ENCODE measurements around the gene CCL3. TPM values are rescaled to one million over a fixed set of nuclear protein-coding genes. Genes with fewer than 3 reads are reported as not detected.

Gene CCL3
- polyA plus RNA-seq, 1 of the 3 experiments (the other 2 are of a cell fraction) = not detected

GRCh38 chr17:36128411-36128978, 38.6 kb upstream of the CCL3 start (continued):
- TF ChIP-seq, protein P1, sequence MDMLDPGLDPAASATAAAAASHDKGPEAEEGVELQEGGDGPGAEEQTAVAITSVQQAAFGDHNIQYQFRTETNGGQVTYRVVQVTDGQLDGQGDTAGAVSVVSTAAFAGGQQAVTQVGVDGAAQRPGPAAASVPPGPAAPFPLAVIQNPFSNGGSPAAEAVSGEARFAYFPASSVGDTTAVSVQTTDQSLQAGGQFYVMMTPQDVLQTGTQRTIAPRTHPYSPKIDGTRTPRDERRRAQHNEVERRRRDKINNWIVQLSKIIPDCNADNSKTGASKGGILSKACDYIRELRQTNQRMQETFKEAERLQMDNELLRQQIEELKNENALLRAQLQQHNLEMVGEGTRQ (IDR thresholded peaks at IDR 0.05; ENCODE audit: borderline replicate concordance, low read depth, low read length) = no peak
- TF ChIP-seq IRF3 (IDR thresholded peaks at IDR 0.05; ENCODE audit: low read depth, low read length) (no peak), FOSL2 (IDR thresholded peaks at IDR 0.05; ENCODE audit: borderline replicate concordance, low read depth) (no peak), FOXM1 (IDR thresholded peaks at IDR 0.05; ENCODE audit: low read depth) (no peak)
- TF ChIP-seq, protein P2, sequence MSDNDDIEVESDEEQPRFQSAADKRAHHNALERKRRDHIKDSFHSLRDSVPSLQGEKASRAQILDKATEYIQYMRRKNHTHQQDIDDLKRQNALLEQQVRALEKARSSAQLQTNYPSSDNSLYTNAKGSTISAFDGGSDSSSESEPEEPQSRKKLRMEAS (IDR thresholded peaks at IDR 0.05; ENCODE audit: low read depth) = no peak

- ChIA-PET POLR2A (no interaction called here), CTCF (interaction anchor here (1.1 kb wide), 1 partner anchor 22 kb away, joined by 4 read pairs; no protein-coding TSS in a partner anchor)
- no peak overlapping the region for H3K4me3 ChIP-seq (ENCODE audit: low read depth in 2 of 2, low read length in 1 of 2)
- DNase-seq = no peak
- H3K4me1 ChIP-seq (ENCODE audit: control insufficient read depth in 1 of 2, insufficient read depth in 2 of 2, low read depth in 1 of 2, low read length in 1 of 2) = no peaks in the 10 kb centered on the region
- no peaks in the 10 kb centered on the region for H3K36me3 ChIP-seq (replicated peaks in 1 of 2; ENCODE audit: control insufficient read depth in 1 of 2, insufficient read depth in 2 of 2, low read length in 1 of 2)
- H3K9ac ChIP-seq = no peak overlapping the region
- no peaks in the 10 kb centered on the region for H3K79me2 ChIP-seq (ENCODE audit: insufficient read depth)
- no peaks in the 10 kb centered on the region for H3K9me3 ChIP-seq
- H3K4me2 ChIP-seq = no peak overlapping the region
- 7% methylated on average over 6 of the region's 6 CpGs for WGBS (ENCODE audit: low lambda C conversion rate)
- H3K27me3 ChIP-seq (ENCODE audit: insufficient read depth) = no peaks in the 10 kb centered on the region
- H2AFZ ChIP-seq (ENCODE audit: low read depth) = no peak overlapping the region
- no peaks in the 10 kb centered on the region for H3K9me2 ChIP-seq
- no peaks in the 10 kb centered on the region for H4K20me1 ChIP-seq (ENCODE audit: insufficient read depth)
- H3K27ac ChIP-seq (ENCODE audit: low read depth in 2 of 2, low read length in 1 of 2) = no peak overlapping the region
- no peak for TF ChIP-seq RXRA (IDR thresholded peaks at IDR 0.05; ENCODE audit: borderline replicate concordance, low read depth)
- no peaks in the 10 kb centered on the region for H3F3A ChIP-seq (replicated peaks; ENCODE audit: insufficient read depth)
Observed at GRCh38 chr17:36127911-36128310, 38.0 kb upstream of the CCL3 start.

DNA sequence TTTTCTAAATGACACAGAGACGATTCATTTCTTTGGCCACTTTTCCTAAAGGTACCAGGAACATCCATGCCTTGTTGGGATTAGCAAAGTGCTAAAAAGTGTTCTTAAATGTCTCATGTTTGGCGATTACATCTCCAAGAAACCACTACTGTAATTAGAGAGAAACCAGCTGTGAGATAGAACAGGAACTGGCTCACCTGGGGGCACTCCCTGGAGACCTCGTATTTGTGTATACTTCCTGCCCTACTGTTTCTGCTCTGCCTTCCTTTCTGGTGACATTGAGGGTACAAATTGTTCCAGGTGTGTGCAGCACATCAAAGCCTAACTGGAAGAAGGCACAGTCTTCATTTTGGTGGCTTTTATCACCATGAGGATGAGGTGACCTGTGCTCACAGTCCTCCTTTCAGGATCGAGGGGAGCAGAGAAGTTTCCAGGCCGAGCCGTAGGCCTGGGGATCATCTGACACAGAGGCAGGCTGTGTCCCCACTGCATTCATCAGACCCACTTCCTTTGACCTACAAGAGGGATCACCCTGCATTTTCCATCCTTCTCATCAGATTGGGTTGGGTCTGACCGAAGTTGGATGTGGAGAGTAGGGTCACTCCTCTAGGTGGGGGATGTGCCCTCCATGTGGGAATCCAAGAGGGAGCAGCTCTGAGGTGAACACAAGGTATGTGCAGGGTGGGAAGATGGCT, 37.4 kb upstream of the CCL3 start:
- Histone ChIP-seq H3K9me2 (no peaks in the 10 kb centered on the region), H4K20me1 (ENCODE audit: insufficient read depth) (no peaks in the 10 kb centered on the region), H3K79me2 (ENCODE audit: insufficient read depth) (no peaks in the 10 kb centered on the region), H3K27ac (ENCODE audit: low read depth in 2 of 2, low read length in 1 of 2) (no peak overlapping the region), H3K36me3 (replicated peaks in 1 of 2; ENCODE audit: control insufficient read depth in 1 of 2, insufficient read depth in 2 of 2, low read length in 1 of 2) (no peaks in the 10 kb centered on the region), H3F3A (replicated peaks; ENCODE audit: insufficient read depth) (no peaks in the 10 kb centered on the region), H3K4me3 (ENCODE audit: low read depth in 2 of 2, low read length in 1 of 2) (no peak overlapping the region), H3K4me1 (ENCODE audit: control insufficient read depth in 1 of 2, insufficient read depth in 2 of 2, low read depth in 1 of 2, low read length in 1 of 2) (no peaks in the 10 kb centered on the region), H2AFZ (ENCODE audit: low read depth) (no peak overlapping the region), H3K4me2 (no peak overlapping the region), H3K27me3 (ENCODE audit: insufficient read depth) (no peaks in the 10 kb centered on the region), H3K9ac (no peak overlapping the region), H3K9me3 (no peaks in the 10 kb centered on the region)
- no peak for DNase-seq
- ChIA-PET CTCF (interaction anchor here (0.5 to 1.1 kb wide), 2 partner anchors 22 to 1587 kb away, joined by 3 to 4 read pairs; no protein-coding TSS in a partner anchor), POLR2A (no interaction called here)
- WGBS (ENCODE audit: low lambda C conversion rate) = 4% methylated on average over 7 of the region's 7 CpGs
- no peak for TF ChIP-seq RCOR1 (IDR thresholded peaks at IDR 0.05; ENCODE audit: low read length)
- TF ChIP-seq CHD2 (IDR thresholded peaks at IDR 0.05; ENCODE audit: low read length, partially characterized antibody) = no peak
- TF ChIP-seq FOXM1 (IDR thresholded peaks at IDR 0.05; ENCODE audit: low read depth) = no peak
- TF ChIP-seq FOSL2 (IDR thresholded peaks at IDR 0.05; ENCODE audit: borderline replicate concordance, low read depth) = no peak
- no peak for TF ChIP-seq RAD21 (IDR thresholded peaks at IDR 0.05; ENCODE audit: low read length)
- TF ChIP-seq USF1 (IDR thresholded peaks at IDR 0.05; ENCODE audit: borderline replicate concordance, low read depth) = no peak
- TF ChIP-seq FOXJ3 (CRISPR knock-in tag; IDR thresholded peaks at IDR 0.05) = no peak

All from SK-N-SH (cell line).